ENCODE data around the gene GPHA2.

GPHA2 gene

GRCh38 chr11:64911142-64911541 lies 24.6 kb downstream of the GPHA2 start:
- no peak for FAIRE-seq
- no peak for DNase-seq (ENCODE audit: insufficient read length, low spot score)
- TF ChIP-seq CTCF (IDR thresholded peaks at IDR 0.05; ENCODE audit: insufficient read depth, missing control alignments) = no peak

DNA sequence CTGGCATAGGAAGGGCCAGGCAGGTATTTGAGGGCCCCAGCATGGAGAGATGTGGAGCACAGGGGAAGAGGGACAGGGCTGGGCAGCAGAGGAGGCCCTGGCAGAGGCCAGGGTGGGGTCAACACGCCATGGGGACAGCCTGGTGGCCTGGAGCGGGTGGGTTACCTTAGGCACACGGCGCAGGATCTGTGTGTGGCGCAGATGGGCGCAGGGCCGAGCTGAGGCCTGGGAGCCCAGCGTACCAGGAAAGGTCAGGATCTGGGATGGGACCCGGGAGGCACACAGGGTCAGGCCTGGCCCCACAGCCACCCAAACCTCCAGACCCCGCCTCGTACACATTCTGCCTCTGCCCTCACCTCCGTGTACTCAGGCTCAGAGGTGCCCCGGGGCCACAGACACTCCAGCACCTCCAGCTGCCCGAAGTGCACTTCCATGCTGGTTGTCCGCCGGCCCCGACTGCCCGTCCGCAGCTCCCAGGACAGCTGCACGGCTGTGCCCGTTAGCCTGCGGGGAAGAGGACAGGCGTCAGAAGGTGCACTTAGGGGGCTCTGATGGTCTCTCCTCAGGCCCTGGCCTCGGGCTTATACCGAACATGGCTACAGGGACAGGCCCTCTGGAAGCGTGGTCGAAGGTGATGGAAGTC lies 25.1 kb downstream of the GPHA2 start:
- FAIRE-seq (no peak), DNase-seq (ENCODE audit: insufficient read length, low spot score) (no peak)
- no peak for TF ChIP-seq CTCF (IDR thresholded peaks at IDR 0.05; ENCODE audit: insufficient read depth, missing control alignments)

DNA sequence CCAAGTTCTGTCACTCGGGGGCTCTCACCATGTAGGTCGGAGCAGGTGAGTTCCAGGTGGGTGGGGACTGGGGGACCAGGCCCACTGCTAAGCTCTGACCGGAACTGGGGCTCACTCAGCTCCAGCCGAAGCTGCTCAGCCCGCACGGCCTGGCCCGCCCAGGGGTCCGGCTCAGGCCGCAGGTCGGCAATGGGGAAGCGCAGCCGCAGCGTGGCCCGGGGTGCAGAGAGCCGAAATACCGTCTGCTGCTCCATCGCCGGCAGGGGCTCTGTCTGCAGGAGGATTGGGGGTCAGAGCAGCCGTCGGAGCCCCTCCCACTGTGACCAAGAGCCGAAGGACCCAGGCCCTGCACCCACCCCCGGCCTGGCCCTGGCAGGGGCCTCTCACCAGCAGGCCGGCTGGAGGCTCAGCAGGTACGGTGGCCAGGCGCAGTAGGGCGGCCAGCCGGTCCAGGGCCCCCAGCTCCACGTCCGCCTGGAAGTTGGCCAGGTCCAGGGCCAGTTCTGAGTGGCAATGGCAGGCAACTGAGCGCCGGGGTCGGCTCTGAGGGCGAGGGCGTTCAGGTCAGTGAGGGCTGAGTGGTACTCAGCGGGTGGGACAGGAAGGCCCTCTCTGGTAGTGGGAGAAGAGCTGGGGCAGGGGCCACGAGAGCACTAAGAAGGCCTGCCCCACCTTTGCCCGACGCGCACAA lies 25.9 kb downstream of the GPHA2 start:
- no peak for TF ChIP-seq CTCF (IDR thresholded peaks at IDR 0.05; ENCODE audit: insufficient read depth, missing control alignments)
- DNase-seq (ENCODE audit: insufficient read length, low spot score) = no peak
- FAIRE-seq = no peak

DNA sequence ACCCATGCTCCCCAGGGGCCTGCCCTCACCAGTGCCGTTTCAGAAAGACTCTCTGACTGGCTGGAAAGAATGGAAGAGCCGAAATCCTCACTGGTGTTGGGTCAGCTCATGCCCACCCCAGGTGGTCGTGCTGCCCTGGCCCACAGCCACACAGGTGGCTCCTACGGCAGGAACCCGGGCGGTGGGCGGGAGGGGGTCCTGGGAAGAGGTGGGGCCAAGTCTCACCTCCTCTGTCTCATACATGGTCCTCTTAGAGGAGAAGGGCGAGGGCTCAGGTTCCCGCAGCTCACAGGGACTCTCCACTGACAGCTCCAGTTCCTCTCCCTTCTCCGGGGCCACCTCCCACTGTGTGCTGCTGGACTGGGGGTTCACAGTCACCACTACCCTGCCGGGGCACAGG lies 26.9 kb downstream of the GPHA2 start:
- no peak for TF ChIP-seq CTCF (IDR thresholded peaks at IDR 0.05; ENCODE audit: insufficient read depth, missing control alignments)
- FAIRE-seq = no peak
- DNase-seq (ENCODE audit: insufficient read length, low spot score) = no peak

DNA sequence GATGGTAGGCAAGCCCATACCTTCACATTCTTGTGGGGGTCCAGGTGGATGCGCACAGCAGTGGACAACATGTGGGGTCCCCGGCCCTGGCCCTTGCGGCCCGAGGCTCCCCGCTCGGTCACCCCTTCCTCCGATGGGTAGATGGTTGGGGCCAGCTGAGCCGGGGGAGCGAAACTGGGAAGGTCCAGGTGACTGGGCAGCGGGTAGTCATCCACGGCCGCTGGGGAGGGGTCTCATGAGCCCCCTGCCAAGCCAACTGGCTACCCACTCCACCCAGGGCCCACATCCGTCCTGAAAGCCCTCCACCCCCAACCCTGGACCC lies 29.4 kb downstream of the GPHA2 start:
- TF ChIP-seq CTCF (IDR thresholded peaks at IDR 0.05; ENCODE audit: insufficient read depth, missing control alignments) = no peak
- FAIRE-seq = no peak

GRCh38 chr11:64905516-64906313 lies 30.0 kb downstream of the GPHA2 start:
- no peak for FAIRE-seq

More for the DNA sequence above, 29.4 kb downstream of the GPHA2 start:
- DNase-seq (ENCODE audit: insufficient read length, low spot score) = no peak

More at GRCh38 chr11:64905516-64906313, 30.0 kb downstream of the GPHA2 start:
- DNase-seq (ENCODE audit: insufficient read length, low spot score) = no peak
- no peak for TF ChIP-seq CTCF (IDR thresholded peaks at IDR 0.05; ENCODE audit: insufficient read depth, missing control alignments)

Data from D721Med (cell line).